Measurements from ENCODE around the gene GPATCH8.
"Not testable (repeated sequence)": the region's sequence is repeated elsewhere in the genome, so short reads cannot be mapped to it uniquely, and the experiment has no call there.

Gene GPATCH8

GRCh38 chr17:44503147-44504029 lies at the start of gene GPATCH8:
Gene GPATCH8 (minus strand): TSS chr17:44503406. CDS start chr17:44503370, 36 bp downstream.
- peak; percentile 88 for DNase-seq (ENCODE audit: low read depth)

- DNase-seq (ENCODE audit: low read depth): no peak
Observed at GRCh38 chr17:44552361-44552760, 49.2 kb upstream of the GPATCH8 start.

- DNase-seq (ENCODE audit: low read depth): no peak
Observed at GRCh38 chr17:44549686-44550085, 46.5 kb upstream of the GPATCH8 start.

GRCh38 chr17:44548376-44549230 lies 45.4 kb upstream of the GPATCH8 start:
- no peak for DNase-seq (ENCODE audit: low read depth)

GRCh38 chr17:44547625-44548267 lies 44.5 kb upstream of the GPATCH8 start:
- DNase-seq (ENCODE audit: low read depth): no peak

- no peak for DNase-seq (ENCODE audit: low read depth)
Observed at GRCh38 chr17:44546671-44547606, 43.7 kb upstream of the GPATCH8 start.

- DNase-seq (ENCODE audit: low read depth): no peak
Observed at GRCh38 chr17:44543905-44544523, 40.8 kb upstream of the GPATCH8 start.

- no peak for DNase-seq (ENCODE audit: low read depth)
Observed at GRCh38 chr17:44543213-44543904, 40.2 kb upstream of the GPATCH8 start.

- no peak for DNase-seq (ENCODE audit: low read depth)
Observed at GRCh38 chr17:44541884-44542581, 38.8 kb upstream of the GPATCH8 start.

- no peak for DNase-seq (ENCODE audit: low read depth)
Observed at GRCh38 chr17:44540246-44541084, 37.3 kb upstream of the GPATCH8 start.

- DNase-seq (ENCODE audit: low read depth): no peak
Observed at GRCh38 chr17:44539673-44540072, 36.5 kb upstream of the GPATCH8 start.

- not testable (repeated sequence) for DNase-seq (ENCODE audit: low read depth)
Observed at GRCh38 chr17:44537922-44538321, 34.7 kb upstream of the GPATCH8 start.

- DNase-seq (ENCODE audit: low read depth): no peak
Observed at GRCh38 chr17:44536090-44536953, 33.1 kb upstream of the GPATCH8 start.

- peak; percentile 80 for DNase-seq (ENCODE audit: low read depth)
Observed at GRCh38 chr17:44533533-44534246, 30.5 kb upstream of the GPATCH8 start.

- DNase-seq (ENCODE audit: low read depth): no peak
Observed at GRCh38 chr17:44530896-44531418, 27.8 kb upstream of the GPATCH8 start.

GRCh38 chr17:44529864-44530263 lies 26.7 kb upstream of the GPATCH8 start:
- no peak for DNase-seq (ENCODE audit: low read depth)

GRCh38 chr17:44527954-44528353 lies 24.7 kb upstream of the GPATCH8 start:
- DNase-seq (ENCODE audit: low read depth): no peak
